ENCODE data around the gene PDIA5. TPM values are rescaled to one million over a fixed set of nuclear protein-coding genes. Genes with fewer than 3 reads are reported as not detected.

Gene PDIA5
- total RNA-seq, 4 donors from 2014 or later, result 3.6 to 38.1 (median 25.1) TPM

GRCh38 chr3:123072152-123072551 lies 5.3 kb downstream of the PDIA5 start:
- H3K4me1 ChIP-seq, result no peaks in the 10 kb centered on the region
- intact Hi-C loops (cut with DNase I; ENCODE audit: low total_unique reads), result no loop called here
- no peak overlapping the region for H3K27ac ChIP-seq
- no peak for TF ChIP-seq POLR2A (IDR thresholded peaks at IDR 0.05)
- TF ChIP-seq, protein P1, sequence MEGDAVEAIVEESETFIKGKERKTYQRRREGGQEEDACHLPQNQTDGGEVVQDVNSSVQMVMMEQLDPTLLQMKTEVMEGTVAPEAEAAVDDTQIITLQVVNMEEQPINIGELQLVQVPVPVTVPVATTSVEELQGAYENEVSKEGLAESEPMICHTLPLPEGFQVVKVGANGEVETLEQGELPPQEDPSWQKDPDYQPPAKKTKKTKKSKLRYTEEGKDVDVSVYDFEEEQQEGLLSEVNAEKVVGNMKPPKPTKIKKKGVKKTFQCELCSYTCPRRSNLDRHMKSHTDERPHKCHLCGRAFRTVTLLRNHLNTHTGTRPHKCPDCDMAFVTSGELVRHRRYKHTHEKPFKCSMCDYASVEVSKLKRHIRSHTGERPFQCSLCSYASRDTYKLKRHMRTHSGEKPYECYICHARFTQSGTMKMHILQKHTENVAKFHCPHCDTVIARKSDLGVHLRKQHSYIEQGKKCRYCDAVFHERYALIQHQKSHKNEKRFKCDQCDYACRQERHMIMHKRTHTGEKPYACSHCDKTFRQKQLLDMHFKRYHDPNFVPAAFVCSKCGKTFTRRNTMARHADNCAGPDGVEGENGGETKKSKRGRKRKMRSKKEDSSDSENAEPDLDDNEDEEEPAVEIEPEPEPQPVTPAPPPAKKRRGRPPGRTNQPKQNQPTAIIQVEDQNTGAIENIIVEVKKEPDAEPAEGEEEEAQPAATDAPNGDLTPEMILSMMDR (IDR thresholded peaks at IDR 0.05), result no peak
- H3K27me3 ChIP-seq, result no peaks in the 10 kb centered on the region
- no peaks in the 10 kb centered on the region for H3K36me3 ChIP-seq
- H3K4me3 ChIP-seq, result no peak overlapping the region
- DNase-seq, result no peak
- no peaks in the 10 kb centered on the region for H3K9me3 ChIP-seq

DNA sequence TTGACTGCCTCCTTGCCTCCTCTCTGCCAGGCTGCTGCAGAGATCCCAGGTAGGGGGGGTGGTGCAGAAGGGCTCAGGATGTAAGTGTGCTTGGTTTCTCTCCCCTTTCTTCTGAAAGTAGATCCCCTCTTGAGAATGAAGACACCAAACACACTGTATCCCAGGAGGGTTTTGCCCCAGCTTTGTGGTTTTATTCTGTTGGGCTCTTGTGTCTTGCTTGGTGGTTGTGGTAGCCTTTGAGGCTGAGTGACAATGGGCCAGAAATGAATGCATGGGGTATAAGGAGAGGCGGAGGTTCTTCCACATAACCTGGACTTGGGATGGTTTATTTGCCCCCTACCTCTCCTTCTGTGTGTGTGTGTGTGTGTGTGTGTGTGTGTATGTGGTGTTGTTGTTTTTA lies 5.7 kb downstream of the PDIA5 start:
- no peak for DNase-seq
- intact Hi-C loops (cut with DNase I; ENCODE audit: low total_unique reads), result no loop called here
- Histone ChIP-seq H3K27me3 (no peaks in the 10 kb centered on the region), H3K4me3 (no peak overlapping the region), H3K4me1 (no peaks in the 10 kb centered on the region), H3K9me3 (no peaks in the 10 kb centered on the region), H3K36me3 (no peaks in the 10 kb centered on the region), H3K27ac (no peak overlapping the region)
- no peak for TF ChIP-seq POLR2A (IDR thresholded peaks at IDR 0.05)
- TF ChIP-seq, protein P1 (IDR thresholded peaks at IDR 0.05), result no peak

DNA sequence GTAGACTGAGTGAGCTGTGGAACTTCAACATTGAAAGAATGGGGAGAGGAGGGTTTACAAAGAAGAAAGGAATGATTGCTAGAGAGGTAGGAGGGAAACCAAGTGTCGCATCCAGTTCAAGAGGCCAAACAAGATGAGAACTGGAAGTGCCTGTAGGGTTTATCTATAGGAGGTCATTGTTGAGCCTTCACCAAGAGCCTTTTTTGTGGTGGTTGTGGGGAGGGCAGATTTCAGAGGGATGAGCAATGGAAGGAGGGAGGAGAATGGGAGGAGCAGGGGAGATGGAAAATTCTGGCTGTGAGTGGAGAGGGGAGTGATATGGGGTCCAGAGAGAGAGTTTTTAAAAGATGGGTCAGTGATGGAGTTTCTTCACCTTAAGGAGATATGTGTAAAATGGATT lies 8.5 kb downstream of the PDIA5 start:
- intact Hi-C loops (cut with DNase I; ENCODE audit: low total_unique reads), result no loop called here

DNA sequence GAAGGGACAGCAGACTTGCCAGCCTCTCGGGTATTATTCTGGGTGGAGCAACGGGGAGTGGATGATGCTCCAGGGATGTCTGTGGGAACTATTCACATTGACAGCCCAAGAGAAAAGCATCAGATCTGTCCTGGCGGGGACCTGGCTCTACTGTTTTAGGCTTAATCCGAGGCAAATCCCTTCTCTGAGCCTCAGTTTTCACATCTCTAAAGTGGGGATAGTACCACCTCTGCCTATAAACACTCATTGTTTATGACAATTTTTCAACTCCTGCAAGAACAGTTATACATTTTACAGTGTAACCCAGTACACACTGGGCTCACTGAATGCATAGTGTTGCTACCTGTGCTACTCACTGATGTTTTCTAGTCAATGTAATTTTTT lies 9.3 kb downstream of the PDIA5 start:
- intact Hi-C loops (cut with DNase I; ENCODE audit: low total_unique reads), result no loop called here
- Histone ChIP-seq H3K9me3 (no peaks in the 10 kb centered on the region), H3K4me3 (no peak overlapping the region), H3K36me3 (no peaks in the 10 kb centered on the region), H3K27me3 (no peaks in the 10 kb centered on the region), H3K4me1 (no peaks in the 10 kb centered on the region), H3K27ac (no peak overlapping the region)
- no peak for DNase-seq
- TF ChIP-seq POLR2A (IDR thresholded peaks at IDR 0.05), result no peak
- TF ChIP-seq, protein P1 (IDR thresholded peaks at IDR 0.05), result no peak

More for the DNA sequence above, 8.5 kb downstream of the PDIA5 start:
- TF ChIP-seq POLR2A (IDR thresholded peaks at IDR 0.05), result no peak
- TF ChIP-seq, protein P1 (IDR thresholded peaks at IDR 0.05), result no peak
- no peak overlapping the region for H3K27ac ChIP-seq
- no peaks in the 10 kb centered on the region for H3K36me3 ChIP-seq
- no peaks in the 10 kb centered on the region for H3K4me1 ChIP-seq
- H3K4me3 ChIP-seq, result no peak overlapping the region
- no peaks in the 10 kb centered on the region for H3K27me3 ChIP-seq
- DNase-seq, result no peak
- no peaks in the 10 kb centered on the region for H3K9me3 ChIP-seq

DNA sequence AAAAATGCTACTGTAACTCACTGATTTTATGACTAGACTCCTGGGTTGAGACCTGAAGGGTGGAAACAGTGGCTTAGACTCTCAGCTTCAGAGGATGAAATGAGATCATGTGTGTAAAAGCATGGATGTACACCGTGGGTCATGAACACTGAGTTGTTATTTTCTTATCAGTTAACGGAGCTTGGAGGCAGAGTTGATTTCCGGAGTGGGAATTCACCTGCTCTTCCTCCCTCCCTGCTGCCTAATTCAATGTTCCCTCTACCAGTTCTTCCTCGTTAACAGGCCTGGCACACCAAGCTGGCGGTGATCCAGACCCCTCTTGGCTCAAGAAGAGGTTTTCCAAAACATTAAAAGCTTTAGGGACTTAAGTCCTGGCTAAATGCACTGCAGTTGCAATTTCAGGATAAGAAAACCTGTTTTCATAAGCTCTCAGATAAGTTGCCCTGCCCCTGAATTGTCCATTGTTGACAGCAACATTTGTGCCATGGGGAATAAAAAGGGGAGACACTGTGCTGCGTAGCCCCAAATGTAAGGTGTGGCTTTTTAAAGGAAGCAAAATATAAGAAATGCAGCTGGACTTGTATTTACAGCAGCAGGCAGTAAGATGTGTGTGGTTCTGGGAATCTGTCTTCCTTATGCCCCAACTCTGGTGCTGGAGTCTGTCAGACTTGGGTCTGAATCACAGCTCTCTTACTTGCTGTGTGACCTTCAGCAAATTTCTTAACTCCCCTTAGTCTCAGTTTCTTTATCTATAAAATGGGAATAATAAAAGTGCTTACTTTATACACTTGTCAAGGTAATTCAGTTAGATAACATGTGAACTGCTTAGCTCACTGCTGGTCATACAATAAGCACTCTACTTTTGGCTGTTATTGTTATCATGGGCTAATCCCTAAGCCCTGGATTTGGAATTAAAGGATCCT lies 9.9 kb downstream of the PDIA5 start:
- H3K9me3 ChIP-seq, result no peaks in the 10 kb centered on the region
- intact Hi-C loops (cut with DNase I; ENCODE audit: low total_unique reads), result no loop called here
- no peaks in the 10 kb centered on the region for H3K27me3 ChIP-seq
- DNase-seq, result peak; percentile 51 to 57
- no peak overlapping the region for H3K4me3 ChIP-seq
- H3K27ac ChIP-seq, result peak overlapping the region in 1 of 2 donors; percentile 3
- H3K36me3 ChIP-seq, result no peaks in the 10 kb centered on the region
- peaks cover 0 to 2% of the 10 kb centered on the region in 2 donors for H3K4me1 ChIP-seq
- TF ChIP-seq, protein P1 (IDR thresholded peaks at IDR 0.05), result no peak
- TF ChIP-seq POLR2A (IDR thresholded peaks at IDR 0.05), result no peak
